Thyroid gland (tissue), 4 donors: ENCODE measurements around the gene EN2. TPM values are rescaled to one million over a fixed set of nuclear protein-coding genes. Genes with fewer than 3 reads are reported as not detected.
A peak's percentile ranks its signal among the peaks of the same experiment; 100 is the strongest.

Experiments
- DNase-seq, 2 donors: peaks; one replicate each; pipeline ENCODE4 v3.0.0-alpha.2; 2019
- H3K27ac ChIP-seq, 3 donors: fragments of 200-600 bp; sonication (generic); 1 replicate in 2 of 3; 2 replicates in 1 of 3; pipeline ENCODE4 v1.5.1; 2016 to 2019; ENCODE audit warnings: mild to moderate bottlenecking in 1 of 3, moderate library complexity in 1 of 3
- H3K27me3 ChIP-seq: fragments of 200-600 bp; sonication (generic); one replicate; pipeline ENCODE4 v1.5.1; 2019
- H3K36me3 ChIP-seq, 2 donors: fragments of 200-600 bp; sonication (generic); one replicate each; pipeline ENCODE4 v1.5.1; 2016 to 2019
- H3K4me1 ChIP-seq, 2 donors: fragments of 200-600 bp; sonication (generic); one replicate each; pipeline ENCODE4 v1.5.1; 2017 to 2019
- H3K4me3 ChIP-seq, 3 donors: fragments of 200-600 bp; sonication (generic); replicated peaks in 1 of 3; 1 replicate in 2 of 3; 2 replicates in 1 of 3; pipeline ENCODE4 v1.5.1; 2016; ENCODE audit warnings: mild to moderate bottlenecking in 1 of 3
- H3K9me3 ChIP-seq: fragments of 200-600 bp; sonication (generic); one replicate; pipeline ENCODE4 v1.5.1; 2017
- CTCF ChIP-seq, 6 experiments: fragments of 200-600 bp in 3 of 6; fragments of 450-650 bp in 3 of 6; sonication (generic) in 3 of 6; IDR thresholded peaks; one replicate each; pipeline ENCODE4 v1.5.1; 2016 to 2019; ENCODE audit warnings: antibody characterized with exemption in 6 of 6, mild to moderate bottlenecking in 2 of 6, inconsistent platforms in 1 of 6, moderate library complexity in 1 of 6
- POLR2A ChIP-seq, 2 donors: fragments of 450-650 bp; IDR thresholded peaks; one replicate each; pipeline ENCODE4 v1.6.1; 2017; ENCODE audit warnings: antibody characterized with exemption in 2 of 2, mild to moderate bottlenecking in 2 of 2, moderate library complexity in 1 of 2
- WGBS, 2 donors: methylation state at CpG; one replicate each; pipeline ENCODE4 v1.1.5; 2017; 5-methylcytosine and 5-hydroxymethylcytosine counted together
- intact Hi-C: fragments of 100-400 bp; cut with DNase I; formaldehyde crosslinking; loops from one replicate; pipeline ENCODE4 v1.15.1; 2023
- total RNA-seq, 4 donors: library from RNA; depleted of rRNA; stranded (reverse); fragments of >200 nt; gene quantifications; one replicate each; pipeline ENCODE4 v1.2.3, GENCODE V29; 2016

The EN2 gene
- total RNA-seq, 4 donors from 2014 or later, result 0.22 to 0.29 (median 0.27) TPM; not detected in 1

- DNase-seq, result peak; percentile 34 to 39
- TF ChIP-seq CTCF (IDR thresholded peaks at IDR 0.05) (no peak), POLR2A (IDR thresholded peaks at IDR 0.05) (no peak)
- WGBS, 2 donors, result 36 to 38% methylated on average over 47 of the region's 47 CpGs
- intact Hi-C loops, result no loop called here
- Histone ChIP-seq H3K27ac (no peak overlapping the region), H3K27me3 (no peaks in the 10 kb centered on the region), H3K36me3 (no peaks in the 10 kb centered on the region), H3K4me3 (peak overlapping the region in 1 of 3 donors; percentile 28), H3K9me3 (no peaks in the 10 kb centered on the region), H3K4me1 (peaks cover 0 to 13% of the 10 kb centered on the region in 2 donors)
These were observed 33.0 kb downstream of the EN2 start for GRCh38 chr7:155490697-155491628.

DNA sequence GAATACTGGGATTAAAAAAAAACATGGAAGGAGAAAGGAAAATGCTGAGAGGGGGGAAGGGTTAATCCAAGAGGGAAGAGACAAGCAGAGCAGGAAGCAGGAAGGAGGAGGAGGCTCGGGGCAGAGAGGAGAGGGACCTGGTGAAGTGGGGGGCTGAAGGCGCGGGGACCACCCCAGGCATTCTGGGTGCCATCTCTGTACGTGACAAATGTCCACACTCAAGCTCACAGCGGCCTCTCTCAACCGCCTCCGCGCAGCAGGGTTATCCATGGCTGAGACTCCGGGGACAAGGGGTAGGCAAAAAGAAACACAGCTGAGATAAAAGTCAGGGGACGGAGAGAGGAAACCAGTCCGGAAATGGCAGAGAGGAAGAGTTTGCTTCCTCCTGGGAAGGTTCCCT lies 33.9 kb downstream of the EN2 start:
- Histone ChIP-seq H3K4me1 (peaks cover 0 to 13% of the 10 kb centered on the region in 2 donors), H3K27ac (no peak overlapping the region), H3K9me3 (no peaks in the 10 kb centered on the region), H3K27me3 (no peaks in the 10 kb centered on the region), H3K4me3 (no peak overlapping the region), H3K36me3 (no peaks in the 10 kb centered on the region)
- intact Hi-C loops, result no loop called here
- no peak for DNase-seq
- no peak for TF ChIP-seq CTCF (IDR thresholded peaks at IDR 0.05)
- TF ChIP-seq POLR2A (IDR thresholded peaks at IDR 0.05), result no peak
- 64 to 67% methylated on average over 11 of the region's 11 CpGs for WGBS, 2 donors

DNA sequence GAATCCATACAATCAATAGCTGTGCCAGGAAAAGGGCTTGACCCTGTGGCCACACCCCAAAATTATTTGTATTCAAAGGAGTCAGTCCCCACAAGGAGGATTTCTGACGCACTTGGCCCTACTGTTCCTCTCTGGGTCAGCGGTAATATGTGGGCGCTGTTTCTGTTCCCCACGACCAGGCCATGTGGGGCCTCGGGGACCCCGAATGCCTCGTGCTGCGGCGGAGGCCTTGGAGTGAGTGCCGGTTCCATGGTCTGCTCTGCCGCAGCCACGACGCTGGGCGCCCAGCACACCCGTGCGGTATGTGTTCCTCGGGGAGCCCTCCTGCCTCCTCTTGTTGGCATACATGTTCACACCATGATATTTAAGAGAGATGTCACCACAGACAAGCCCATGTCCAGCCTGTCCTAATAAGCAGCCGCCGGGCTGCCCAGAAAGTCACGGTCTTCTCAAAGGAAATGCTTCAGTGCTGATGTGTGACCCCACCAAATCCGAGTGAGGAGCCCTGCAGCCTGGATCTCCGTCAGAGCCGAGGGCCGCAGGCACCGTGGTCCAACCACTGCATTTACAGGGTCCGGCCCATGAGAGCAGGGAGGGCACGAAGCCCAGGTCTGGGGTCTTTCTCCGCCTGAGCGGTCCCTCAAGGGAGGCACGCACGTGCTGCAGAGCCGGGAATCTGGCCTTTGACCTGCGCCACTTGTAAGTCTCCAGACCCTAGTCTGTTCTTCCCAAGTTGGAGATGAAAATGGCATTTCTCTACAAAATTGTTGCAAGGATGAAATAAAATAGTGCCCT lies 36.0 kb downstream of the EN2 start:
- H3K4me1 ChIP-seq, result peaks cover 0 to 13% of the 10 kb centered on the region in 2 donors
- no peak for TF ChIP-seq POLR2A (IDR thresholded peaks at IDR 0.05)
- no peak for TF ChIP-seq CTCF (IDR thresholded peaks at IDR 0.05)
- no peaks in the 10 kb centered on the region for H3K36me3 ChIP-seq
- H3K4me3 ChIP-seq, result no peak overlapping the region
- H3K27ac ChIP-seq, result no peak overlapping the region
- DNase-seq, result no peak
- H3K27me3 ChIP-seq, result no peaks in the 10 kb centered on the region
- WGBS, 2 donors, result 79 to 80% methylated on average over 25 to 32 of the region's 33 CpGs
- intact Hi-C loops, result no loop called here
- H3K9me3 ChIP-seq, result no peaks in the 10 kb centered on the region

DNA sequence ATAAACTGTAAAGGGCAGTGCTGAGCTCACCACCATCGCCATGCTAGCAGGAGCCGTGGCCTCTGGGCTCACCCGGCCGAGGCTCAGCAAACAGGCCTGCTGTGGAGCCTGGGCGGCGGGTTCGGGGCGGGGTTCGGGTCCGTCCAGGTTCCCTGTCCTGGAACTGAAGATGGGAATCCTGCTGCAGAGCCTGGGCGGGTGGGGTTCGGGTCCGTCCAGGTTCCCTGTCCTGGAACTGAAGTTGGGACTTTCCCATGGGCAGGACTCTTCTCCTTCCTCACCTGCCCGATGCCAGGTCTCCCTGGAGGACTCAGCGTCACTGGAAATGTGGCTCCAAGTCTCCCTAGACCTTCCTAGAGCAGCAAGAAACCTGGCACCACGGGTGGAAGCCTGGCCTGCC lies 36.6 kb downstream of the EN2 start:
- no peaks in the 10 kb centered on the region for H3K36me3 ChIP-seq
- DNase-seq, result no peak
- TF ChIP-seq POLR2A (IDR thresholded peaks at IDR 0.05) (no peak), CTCF (IDR thresholded peaks at IDR 0.05) (no peak)
- H3K27me3 ChIP-seq, result no peaks in the 10 kb centered on the region
- H3K4me3 ChIP-seq, result no peak overlapping the region
- H3K9me3 ChIP-seq, result no peaks in the 10 kb centered on the region
- 86 to 93% methylated on average over 7 to 12 of the region's 16 CpGs for WGBS, 2 donors
- peaks cover 0 to 13% of the 10 kb centered on the region in 2 donors for H3K4me1 ChIP-seq
- intact Hi-C loops, result no loop called here
- H3K27ac ChIP-seq, result no peak overlapping the region
